Measurements from ENCODE around the gene THOC7. TPM values are rescaled to one million over a fixed set of nuclear protein-coding genes. Genes with fewer than 3 reads are reported as not detected.

Gene THOC7
- total RNA-seq, 4 donors from 2014 or later = 66.0 to 102 (median 78.8) TPM

GRCh38 chr3:63875510-63875909 is 11.9 kb upstream of the THOC7 start:
- H3K4me3 ChIP-seq = no peak overlapping the region
- H3K4me1 ChIP-seq = peaks cover 22 to 41% (median 35%) of the 10 kb centered on the region in 4 donors
- intact Hi-C loops (cut with DNase I) = no loop called here
- 90% methylated on average over 2 of the region's 2 CpGs for WGBS
- no peaks in the 10 kb centered on the region for H3K36me3 ChIP-seq
- no peak overlapping the region for H3K27ac ChIP-seq (replicated peaks in 1 of 4)
- no peaks in the 10 kb centered on the region for H3K9me3 ChIP-seq
- no peaks in the 10 kb centered on the region for H3K27me3 ChIP-seq
- DNase-seq (ENCODE audit: extremely low spot score) = no peak
- TF ChIP-seq POLR2AphosphoS5 (IDR thresholded peaks at IDR 0.05) (no peak), POLR2A (IDR thresholded peaks at IDR 0.05; ENCODE audit: low read depth) (no peak)

- 77% methylated on average over 3 of the region's 3 CpGs for WGBS
- no peak for DNase-seq (ENCODE audit: extremely low spot score)
- Histone ChIP-seq H3K36me3 (no peaks in the 10 kb centered on the region), H3K27me3 (no peaks in the 10 kb centered on the region), H3K4me3 (no peak overlapping the region), H3K9me3 (no peaks in the 10 kb centered on the region), H3K27ac (replicated peaks in 1 of 4) (no peak overlapping the region), H3K4me1 (peaks cover 22 to 44% (median 39%) of the 10 kb centered on the region in 4 donors)
- intact Hi-C loops (cut with DNase I) = no loop called here
- TF ChIP-seq CTCF (IDR thresholded peaks at IDR 0.05) (no peak), POLR2A (IDR thresholded peaks at IDR 0.05; ENCODE audit: low read depth) (no peak), POLR2AphosphoS5 (IDR thresholded peaks at IDR 0.05) (no peak), EP300 (IDR thresholded peaks at IDR 0.05) (no peak)
Observed at GRCh38 chr3:63874769-63875168, 11.2 kb upstream of the THOC7 start.

GRCh38 chr3:63872135-63872924 is 8.7 kb upstream of the THOC7 start:
- intact Hi-C loops (cut with DNase I) = no loop called here
- Histone ChIP-seq H3K27me3 (no peaks in the 10 kb centered on the region), H3K4me1 (peaks cover 12 to 36% (median 31%) of the 10 kb centered on the region in 4 donors), H3K27ac (replicated peaks in 1 of 4) (no peak overlapping the region), H3K36me3 (no peaks in the 10 kb centered on the region), H3K9me3 (no peaks in the 10 kb centered on the region), H3K4me3 (no peak overlapping the region)
- WGBS = 93% methylated on average over 2 of the region's 2 CpGs
- no peak for DNase-seq (ENCODE audit: extremely low spot score)
- TF ChIP-seq POLR2A (IDR thresholded peaks at IDR 0.05; ENCODE audit: low read depth) (no peak), EP300 (IDR thresholded peaks at IDR 0.05) (no peak), POLR2AphosphoS5 (IDR thresholded peaks at IDR 0.05) (no peak), CTCF (IDR thresholded peaks at IDR 0.05) (no peak)

DNA sequence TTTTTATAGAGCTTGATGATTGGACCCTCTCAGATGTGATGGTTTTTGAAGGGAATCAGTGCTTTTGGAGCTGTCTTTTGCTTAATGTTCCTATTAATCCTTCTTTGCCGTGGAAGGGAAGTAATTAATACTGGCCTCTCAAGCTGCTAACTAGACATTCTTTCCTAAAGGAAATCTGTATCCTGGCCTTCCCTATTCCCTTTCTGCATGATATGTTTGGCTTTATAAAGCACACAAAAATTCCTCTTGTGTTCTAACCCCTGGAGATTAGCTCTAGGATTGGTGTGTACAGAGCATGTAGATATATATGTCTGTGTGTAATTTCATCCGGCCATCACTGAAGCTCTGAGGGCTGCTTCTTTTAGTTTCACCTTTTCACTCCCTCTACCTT is 7.0 kb upstream of the THOC7 start:
- 74% methylated on average over 2 of the region's 2 CpGs for WGBS
- TF ChIP-seq CTCF (IDR thresholded peaks at IDR 0.05) (no peak), EP300 (IDR thresholded peaks at IDR 0.05) (no peak), POLR2AphosphoS5 (IDR thresholded peaks at IDR 0.05) (no peak), POLR2A (IDR thresholded peaks at IDR 0.05; ENCODE audit: low read depth) (no peak)
- no peaks in the 10 kb centered on the region for H3K36me3 ChIP-seq
- no peaks in the 10 kb centered on the region for H3K27me3 ChIP-seq
- DNase-seq (ENCODE audit: extremely low spot score) = no peak
- no peak overlapping the region for H3K4me3 ChIP-seq
- no peaks in the 10 kb centered on the region for H3K9me3 ChIP-seq
- H3K27ac ChIP-seq (replicated peaks in 1 of 4) = no peak overlapping the region
- H3K4me1 ChIP-seq = peaks cover 2 to 21% (median 15%) of the 10 kb centered on the region in 4 donors
- intact Hi-C loops (cut with DNase I) = no loop called here

GRCh38 chr3:63869940-63870614 is 6.5 kb upstream of the THOC7 start:
- H3K27ac ChIP-seq (replicated peaks in 1 of 4) = no peak overlapping the region
- H3K4me1 ChIP-seq = peaks cover 0 to 19% (median 16%) of the 10 kb centered on the region in 4 donors
- intact Hi-C loops (cut with DNase I) = loop anchor here (10.0 kb wide), 1 partner anchor 125 kb away; no protein-coding TSS in a partner anchor
- 86% methylated on average over 3 of the region's 3 CpGs for WGBS
- TF ChIP-seq POLR2AphosphoS5 (IDR thresholded peaks at IDR 0.05) = no peak
- no peak for TF ChIP-seq CTCF (IDR thresholded peaks at IDR 0.05)
- TF ChIP-seq POLR2A (IDR thresholded peaks at IDR 0.05; ENCODE audit: low read depth) = no peak
- no peak for TF ChIP-seq EP300 (IDR thresholded peaks at IDR 0.05)
- no peaks in the 10 kb centered on the region for H3K27me3 ChIP-seq
- H3K36me3 ChIP-seq = no peaks in the 10 kb centered on the region
- no peak overlapping the region for H3K4me3 ChIP-seq
- DNase-seq (ENCODE audit: extremely low spot score) = no peak
- no peaks in the 10 kb centered on the region for H3K9me3 ChIP-seq
